Measurements from ENCODE around the gene MALAT1. TPM values are rescaled to one million over a fixed set of nuclear protein-coding genes. Genes with fewer than 3 reads are reported as not detected.

The MALAT1 gene
- total and polyA plus RNA-seq, 2 of the 8 experiments (the other 6 are each of a cell fraction or from before 2014, with no cell fraction given), result 115 to 984 TPM

DNA sequence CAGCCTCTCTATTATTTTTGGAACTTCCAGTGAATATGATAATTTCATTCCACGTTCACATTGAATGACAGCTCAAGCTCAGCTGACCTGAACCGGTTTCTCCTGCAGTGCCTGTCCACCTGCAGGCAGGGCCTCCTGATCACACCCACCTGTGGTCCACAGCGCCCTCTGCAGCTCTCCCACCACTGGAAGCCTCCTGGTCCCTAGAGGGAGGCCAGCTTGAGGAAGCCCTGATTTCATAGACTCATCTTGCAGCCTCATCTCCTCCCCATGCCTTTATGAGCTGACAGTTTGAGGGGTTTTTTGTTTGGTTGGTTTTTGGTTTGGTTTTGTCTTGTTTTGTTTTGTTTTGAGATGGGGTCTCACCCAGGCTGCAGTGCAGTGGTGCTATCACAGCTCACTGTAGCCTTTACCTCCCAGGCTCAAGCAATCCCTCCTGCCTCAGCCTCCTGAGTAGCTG, 29.9 kb upstream of the MALAT1 start:
- Histone ChIP-seq H3K9me3 (ENCODE audit: insufficient read depth in 2 of 2, low read depth in 1 of 2, low read length in 1 of 2) (no peaks in the 10 kb centered on the region), H3K9ac (replicated peaks in 1 of 4; ENCODE audit: extremely low read depth in 1 of 4, low read depth in 3 of 4, low read length in 3 of 4) (no peak overlapping the region), H2BK15ac (ENCODE audit: low read length) (no peak overlapping the region), H3K4me2 (ENCODE audit: insufficient read depth in 1 of 2, low read depth in 2 of 2, low read length in 2 of 2) (no peak overlapping the region), H3K56ac (replicated peaks; ENCODE audit: insufficient read length, low read depth, low read length) (no peak overlapping the region), H3K23me2 (ENCODE audit: low read depth, low read length) (no peaks in the 10 kb centered on the region), H3K27ac (ENCODE audit: low read depth, low read length) (no peak overlapping the region), H3K18ac (ENCODE audit: extremely low read depth, low read length) (no peak overlapping the region), H4K20me1 (replicated peaks in 1 of 2; ENCODE audit: control insufficient read depth in 1 of 2, insufficient read depth in 2 of 2, low read length in 2 of 2) (no peaks in the 10 kb centered on the region), H3K36me3 (ENCODE audit: control insufficient read depth in 2 of 4, insufficient read depth in 4 of 4, low read length in 3 of 4) (no peaks in the 10 kb centered on the region), H3K14ac (ENCODE audit: insufficient read length) (no peak overlapping the region), H3K4me1 (replicated peaks in 1 of 4; ENCODE audit: control insufficient read depth in 3 of 4, insufficient read depth in 4 of 4, low read length in 3 of 4) (no peaks in the 10 kb centered on the region), H4K8ac (ENCODE audit: extremely low read depth, insufficient read depth, low read length) (no peak overlapping the region), H2AFZ (ENCODE audit: low read length) (no peak overlapping the region), H2BK20ac (ENCODE audit: low read length) (no peak overlapping the region), H3K23ac (ENCODE audit: insufficient read length) (no peak overlapping the region), H2BK120ac (replicated peaks; ENCODE audit: low read depth, low read length) (no peak overlapping the region), H3K4ac (replicated peaks; ENCODE audit: insufficient read length, low read depth, low read length) (no peak overlapping the region), H4K5ac (ENCODE audit: insufficient read length, low read depth, low read length) (no peak overlapping the region), H3K4me3 (ENCODE audit: extremely low read depth in 1 of 4, insufficient read depth in 2 of 4, low read depth in 3 of 4, low read length in 4 of 4) (no peak overlapping the region), H2AK5ac (ENCODE audit: low read depth, low read length) (no peak overlapping the region), H3K27me3 (replicated peaks in 1 of 4; ENCODE audit: control insufficient read depth in 3 of 4, extremely low read depth in 1 of 4, insufficient read depth in 3 of 4, low read length in 3 of 4) (peaks cover 0 to 10% (median 7%) of the 10 kb centered on the region in 4 experiments; a peak in 4 of 7 replicates), H3K79me2 (ENCODE audit: control insufficient read depth in 1 of 2, insufficient read depth in 2 of 2, low read length in 2 of 2) (no peaks in the 10 kb centered on the region), H3K79me1 (ENCODE audit: low read depth, low read length) (no peaks in the 10 kb centered on the region), H2BK12ac (ENCODE audit: low read depth, low read length) (no peak overlapping the region), H4K91ac (replicated peaks; ENCODE audit: insufficient read length, low read length) (no peak overlapping the region), H2BK5ac (ENCODE audit: low read depth, low read length) (no peak overlapping the region)
- FAIRE-seq (no peak), DNase-seq (ENCODE audit: low read depth in 1 of 2, low spot score in 2 of 2) (peak in 1 of 2 experiments; percentile 88)
- POLR2A ChIA-PET (ENCODE audit: partially characterized antibody), result interaction anchor here (1.1 to 26.0 kb wide), 5 partner anchors 9 to 54 kb away, joined by 3 to 1447 read pairs (median 10); partner anchors contain the start of genes MALAT1 and NEAT1
- WGBS, 2 experiments (ENCODE audit: extremely low coverage in 1 of 2, insufficient coverage in 1 of 2, insufficient read length in 1 of 2, insufficient replicate concordance in 2 of 2, low coverage in 1 of 2, low lambda C conversion rate in 2 of 2, missing lambda C conversion rate in 1 of 2), result 4% methylated on average over 3 of the region's 3 CpGs; no CpG with 5 or more reads in 1 of the 2 experiments
- CTCF ChIA-PET (ENCODE audit: partially characterized antibody), result interaction anchor here (0.7 to 26.0 kb wide), 35 partner anchors 9 to 990 kb away, joined by 3 to 809 read pairs (median 5); partner anchors contain the start of genes KCNK7, MALAT1, NEAT1 and SLC25A45
- TF ChIP-seq HDAC6 (IDR thresholded peaks at IDR 0.05; ENCODE audit: low read depth, low read length), result no peak
- no peak for TF ChIP-seq KDM5A (IDR thresholded peaks at IDR 0.05; ENCODE audit: low read length)
- TF ChIP-seq POLR2AphosphoS5 (IDR thresholded peaks at IDR 0.05; ENCODE audit: low read depth, low read length), result no peak
- no peak for TF ChIP-seq CHD1 (IDR thresholded peaks at IDR 0.05; ENCODE audit: low read depth, low read length)
- TF ChIP-seq SP1 (IDR thresholded peaks at IDR 0.05; ENCODE audit: low read depth, low read length), result no peak
- TF ChIP-seq EP300 (IDR thresholded peaks at IDR 0.05; ENCODE audit: borderline replicate concordance in 1 of 2, low read depth in 2 of 2, low read length in 2 of 2), result no peak
- TF ChIP-seq, protein P1, sequence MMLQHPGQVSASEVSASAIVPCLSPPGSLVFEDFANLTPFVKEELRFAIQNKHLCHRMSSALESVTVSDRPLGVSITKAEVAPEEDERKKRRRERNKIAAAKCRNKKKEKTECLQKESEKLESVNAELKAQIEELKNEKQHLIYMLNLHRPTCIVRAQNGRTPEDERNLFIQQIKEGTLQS (IDR thresholded peaks at IDR 0.05; ENCODE audit: insufficient read depth, low read depth, low read length), result no peak
- no peak for TF ChIP-seq SIX5 (IDR thresholded peaks at IDR 0.05; ENCODE audit: low read depth, low read length)
- TF ChIP-seq, protein P2, sequence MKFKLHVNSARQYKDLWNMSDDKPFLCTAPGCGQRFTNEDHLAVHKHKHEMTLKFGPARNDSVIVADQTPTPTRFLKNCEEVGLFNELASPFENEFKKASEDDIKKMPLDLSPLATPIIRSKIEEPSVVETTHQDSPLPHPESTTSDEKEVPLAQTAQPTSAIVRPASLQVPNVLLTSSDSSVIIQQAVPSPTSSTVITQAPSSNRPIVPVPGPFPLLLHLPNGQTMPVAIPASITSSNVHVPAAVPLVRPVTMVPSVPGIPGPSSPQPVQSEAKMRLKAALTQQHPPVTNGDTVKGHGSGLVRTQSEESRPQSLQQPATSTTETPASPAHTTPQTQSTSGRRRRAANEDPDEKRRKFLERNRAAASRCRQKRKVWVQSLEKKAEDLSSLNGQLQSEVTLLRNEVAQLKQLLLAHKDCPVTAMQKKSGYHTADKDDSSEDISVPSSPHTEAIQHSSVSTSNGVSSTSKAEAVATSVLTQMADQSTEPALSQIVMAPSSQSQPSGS (IDR thresholded peaks at IDR 0.05; ENCODE audit: low read length), result no peak
- no peak for TF ChIP-seq RFX5 (IDR thresholded peaks at IDR 0.05; ENCODE audit: borderline replicate concordance, low read depth, low read length)
- no peak for TF ChIP-seq CTBP2 (IDR thresholded peaks at IDR 0.05; ENCODE audit: borderline replicate concordance, insufficient read depth, insufficient read length, low read length)
- no peak for TF ChIP-seq SP2 (IDR thresholded peaks at IDR 0.05; ENCODE audit: low read length)
